Lung (tissue), 12 donors: Measurements from ENCODE around the gene KRTAP29-1. TPM values are rescaled to one million over a fixed set of nuclear protein-coding genes. Genes with fewer than 3 reads are reported as not detected.

Experiments
- ATAC-seq: fragments of 200-7000 bp; cut with Tn5 transposase; one replicate; pipeline ENCODE4 v1.9.1; 2020; ENCODE audit warnings: moderate number of reproducible peaks; ENCODE audit not compliant: insufficient read depth, low FRiP score
- DNase-seq, 3 donors: peaks; one replicate each; pipeline ENCODE4 v3.0.0-alpha.2; 2013 to 2017
- H3K27ac ChIP-seq, 2 donors: one replicate each; pipeline ENCODE4 v1.5.1; 2013; ENCODE audit warnings: mild to moderate bottlenecking in 2 of 2, moderate library complexity in 2 of 2, control low read depth in 1 of 2, inconsistent platforms in 1 of 2, low read depth in 1 of 2, low read length in 1 of 2
- H3K27me3 ChIP-seq, 3 donors: one replicate each; pipeline ENCODE4 v1.5.1; 2013; ENCODE audit warnings: low read length in 2 of 3; ENCODE audit not compliant: control insufficient read depth in 3 of 3, insufficient read depth in 3 of 3
- H3K36me3 ChIP-seq, 4 donors: one replicate each; pipeline ENCODE4 v1.5.1; 2013; ENCODE audit warnings: low read length in 4 of 4, mild to moderate bottlenecking in 1 of 4, moderate library complexity in 1 of 4; ENCODE audit not compliant: control insufficient read depth in 4 of 4, insufficient read depth in 4 of 4
- H3K4me1 ChIP-seq, 5 donors: one replicate each; pipeline ENCODE4 v1.5.1; 2013; ENCODE audit warnings: low read length in 5 of 5, mild to moderate bottlenecking in 2 of 5, moderate library complexity in 1 of 5; ENCODE audit not compliant: control insufficient read depth in 5 of 5, insufficient read depth in 5 of 5
- H3K4me3 ChIP-seq: one replicate; pipeline ENCODE4 v1.5.1; 2013; ENCODE audit warnings: mild to moderate bottlenecking, control low read depth, moderate library complexity
- H3K9ac ChIP-seq, 2 donors: one replicate each; pipeline ENCODE4 v1.5.1; 2013; ENCODE audit warnings: low read length in 2 of 2, control low read depth in 1 of 2; ENCODE audit not compliant: insufficient read depth in 1 of 2
- H3K9me3 ChIP-seq, 4 donors: one replicate each; pipeline ENCODE4 v1.5.1; 2013; ENCODE audit warnings: low read length in 3 of 4, mild to moderate bottlenecking in 1 of 4, moderate library complexity in 1 of 4; ENCODE audit not compliant: control insufficient read depth in 4 of 4, insufficient read depth in 3 of 4
- WGBS, 2 donors: extraction: QIAGEN DNeasy Blood & Tissue Kit; methylation state at CpG; one replicate each; pipeline ENCODE4 v1.1.7; 2013; 5-methylcytosine and 5-hydroxymethylcytosine counted together
- polyA plus RNA-seq, 2 donors: library from polyadenylated mRNA; stranded (reverse); fragments of 200-250 nt; gene quantifications; one replicate each; pipeline ENCODE4 v1.2.1, GENCODE V29; 2013
- total RNA-seq, 2 donors: library from RNA; depleted of rRNA in 1 of 2; stranded (reverse); fragments of >200 nt in 1 of 2; gene quantifications; one replicate each; pipeline ENCODE4 v1.2.1, GENCODE V29; 2014 to 2021
- TF ChIP-seq, protein P1 (sequence below): IDR thresholded peaks from 2 replicates; pipeline ENCODE4 v1.5.1; 2012; ENCODE audit warnings: mild to moderate bottlenecking; ENCODE audit errors: control extremely low read depth, extremely low read depth
- donor health status: control.
- donor health status: control.
- donor health status: Bipolar disorder and iron deficiency.
- donor health status: healthy.
- donor health status: DM: yes; HTN: yes; CAD: no.

The KRTAP29-1 gene
- total and polyA plus RNA-seq, 4 donors: not detected

DNA sequence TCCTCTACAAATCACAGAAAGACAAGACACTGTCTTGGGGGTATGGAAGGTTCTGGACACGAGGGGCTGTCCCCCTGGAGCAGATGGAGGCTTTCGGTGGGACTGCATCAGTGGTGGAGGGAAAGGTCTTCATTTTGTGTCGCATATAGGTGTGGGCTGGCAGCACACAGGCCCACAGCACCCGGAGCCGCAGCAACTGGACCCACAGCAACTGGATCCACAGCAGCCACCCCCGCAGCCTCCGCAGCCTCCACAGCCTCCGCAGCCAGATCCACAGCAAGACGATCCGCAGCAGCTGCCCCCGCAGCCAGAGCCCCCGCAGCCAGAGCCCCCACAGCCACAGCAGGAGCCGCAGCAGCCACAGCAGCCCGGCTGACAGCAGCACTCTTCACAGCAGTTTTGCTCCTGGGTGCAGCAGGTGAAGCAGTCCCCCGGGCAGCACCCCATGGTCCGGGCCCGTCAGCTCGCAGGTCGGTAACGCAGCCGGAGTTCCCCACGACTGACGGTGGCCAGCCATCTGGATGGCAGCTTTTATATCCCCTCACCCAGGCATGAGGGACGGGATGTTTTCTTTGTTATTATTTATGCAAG, 12.6 kb upstream of the KRTAP29-1 start, which contains the start of gene KRTAP17-1:
Gene KRTAP17-1 (minus strand): TSS at position 507 of the 591 bp plus-strand sequence. CDS start 60 bp downstream, at position 447.
- peaks cover 0 to 4% (median 3%) of the 10 kb centered on the region in 3 donors for H3K27me3 ChIP-seq
- no peak for ATAC-seq
- H3K4me3 ChIP-seq: no peak within 1 kb of the TSS
- peaks cover 0 to 5% (median 2%) of the 10 kb centered on the region in 4 donors for H3K9me3 ChIP-seq
- no peaks in the 10 kb centered on the region for H3K36me3 ChIP-seq
- H3K9ac ChIP-seq: no peak within 1 kb of the TSS
- H3K27ac ChIP-seq: no peak within 1 kb of the TSS
- TF ChIP-seq, protein P1, sequence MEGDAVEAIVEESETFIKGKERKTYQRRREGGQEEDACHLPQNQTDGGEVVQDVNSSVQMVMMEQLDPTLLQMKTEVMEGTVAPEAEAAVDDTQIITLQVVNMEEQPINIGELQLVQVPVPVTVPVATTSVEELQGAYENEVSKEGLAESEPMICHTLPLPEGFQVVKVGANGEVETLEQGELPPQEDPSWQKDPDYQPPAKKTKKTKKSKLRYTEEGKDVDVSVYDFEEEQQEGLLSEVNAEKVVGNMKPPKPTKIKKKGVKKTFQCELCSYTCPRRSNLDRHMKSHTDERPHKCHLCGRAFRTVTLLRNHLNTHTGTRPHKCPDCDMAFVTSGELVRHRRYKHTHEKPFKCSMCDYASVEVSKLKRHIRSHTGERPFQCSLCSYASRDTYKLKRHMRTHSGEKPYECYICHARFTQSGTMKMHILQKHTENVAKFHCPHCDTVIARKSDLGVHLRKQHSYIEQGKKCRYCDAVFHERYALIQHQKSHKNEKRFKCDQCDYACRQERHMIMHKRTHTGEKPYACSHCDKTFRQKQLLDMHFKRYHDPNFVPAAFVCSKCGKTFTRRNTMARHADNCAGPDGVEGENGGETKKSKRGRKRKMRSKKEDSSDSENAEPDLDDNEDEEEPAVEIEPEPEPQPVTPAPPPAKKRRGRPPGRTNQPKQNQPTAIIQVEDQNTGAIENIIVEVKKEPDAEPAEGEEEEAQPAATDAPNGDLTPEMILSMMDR: no peak
- H3K4me1 ChIP-seq: no peaks in the 10 kb centered on the region
- WGBS, 2 donors: 87% methylated on average over 23 to 24 of the region's 24 CpGs
- no peak for DNase-seq

DNA sequence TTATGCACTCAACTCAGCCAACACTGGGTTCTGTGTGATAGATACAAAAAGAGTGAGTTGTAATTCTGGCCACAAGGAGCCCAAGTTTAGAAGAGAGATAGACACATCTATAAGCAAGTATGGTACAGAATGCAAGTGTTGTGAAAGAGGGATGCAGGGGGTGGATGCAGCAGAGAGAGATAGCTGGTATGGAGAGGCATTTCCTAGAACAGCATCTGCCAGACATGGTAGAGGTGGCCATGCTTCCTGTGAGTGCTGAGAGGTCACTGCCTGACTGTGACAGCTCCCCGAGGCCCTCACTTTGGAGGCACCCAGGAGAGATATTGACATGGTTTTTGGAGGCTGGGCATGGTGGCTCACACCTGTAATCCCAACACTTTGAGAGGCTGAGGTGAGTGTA, 8.5 kb upstream of the KRTAP29-1 start:
- DNase-seq (no peak), ATAC-seq (no peak)
- H3K27ac ChIP-seq: no peak overlapping the region
- no peak overlapping the region for H3K9ac ChIP-seq
- TF ChIP-seq, protein P1: no peak
- H3K9me3 ChIP-seq: peaks cover 0 to 4% (median 0%) of the 10 kb centered on the region in 4 donors
- H3K4me3 ChIP-seq: no peak overlapping the region
- H3K27me3 ChIP-seq: peaks cover 0 to 4% (median 3%) of the 10 kb centered on the region in 3 donors
- no peaks in the 10 kb centered on the region for H3K36me3 ChIP-seq
- peaks cover 0 to 6% (median 0%) of the 10 kb centered on the region in 5 donors for H3K4me1 ChIP-seq
- 62 to 88% methylated on average over 1 of the region's 1 CpG for WGBS, 2 donors

DNA sequence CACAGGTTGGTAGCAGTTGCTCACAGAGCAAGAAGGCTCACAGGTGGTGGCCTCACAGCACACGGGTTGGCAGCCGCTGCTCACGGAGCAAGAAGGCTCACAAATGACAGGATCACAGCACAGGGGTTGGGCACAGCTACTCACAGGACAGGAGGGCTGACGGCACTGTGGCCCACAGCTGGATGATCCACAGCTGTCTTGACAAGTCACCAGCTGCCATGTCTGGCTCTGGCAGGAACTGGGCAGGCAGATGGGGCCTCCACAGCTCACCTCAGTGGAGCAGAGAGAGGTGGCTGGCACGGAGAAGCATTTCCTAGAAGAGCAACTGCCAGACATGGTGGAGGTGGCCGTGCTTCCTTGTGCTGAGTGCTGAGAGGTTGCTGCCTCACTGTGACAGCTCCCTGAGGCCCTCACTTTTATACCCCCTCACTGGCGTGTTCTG, 6.3 kb upstream of the KRTAP29-1 start, which contains the start of gene KRTAP16-1:
Gene KRTAP16-1 (minus strand): TSS at position 392 of the 442 bp plus-strand sequence. CDS start 56 bp downstream, at position 336.
- TF ChIP-seq, protein P1: no peak
- no peak within 1 kb of the TSS for H3K27ac ChIP-seq
- WGBS, 2 donors: 25 to 51% methylated on average over 7 of the region's 7 CpGs
- no peak within 1 kb of the TSS for H3K4me3 ChIP-seq
- ATAC-seq (no peak), DNase-seq (no peak)
- H3K9me3 ChIP-seq: peaks cover 0 to under 1% (median 0%) of the 10 kb centered on the region in 4 donors
- H3K27me3 ChIP-seq: peaks cover 0 to 4% (median 0%) of the 10 kb centered on the region in 3 donors
- peaks cover 0 to 6% (median 0%) of the 10 kb centered on the region in 5 donors for H3K4me1 ChIP-seq
- no peak within 1 kb of the TSS for H3K9ac ChIP-seq
- no peaks in the 10 kb centered on the region for H3K36me3 ChIP-seq
